Measurements from ENCODE around the gene CCDC126. TPM values are rescaled to one million over a fixed set of nuclear protein-coding genes. Genes with fewer than 3 reads are reported as not detected.

Gene CCDC126
- total and polyA plus RNA-seq, 9 of the 15 experiments (the other 6 are each of a cell fraction or from before 2014, with no cell fraction given) = 3.0 to 16.2 (median 5.2) TPM

GRCh38 chr7:23597094-23598091 lies at the start of gene CCDC126 (continued):
- TF ChIP-seq, protein P1, sequence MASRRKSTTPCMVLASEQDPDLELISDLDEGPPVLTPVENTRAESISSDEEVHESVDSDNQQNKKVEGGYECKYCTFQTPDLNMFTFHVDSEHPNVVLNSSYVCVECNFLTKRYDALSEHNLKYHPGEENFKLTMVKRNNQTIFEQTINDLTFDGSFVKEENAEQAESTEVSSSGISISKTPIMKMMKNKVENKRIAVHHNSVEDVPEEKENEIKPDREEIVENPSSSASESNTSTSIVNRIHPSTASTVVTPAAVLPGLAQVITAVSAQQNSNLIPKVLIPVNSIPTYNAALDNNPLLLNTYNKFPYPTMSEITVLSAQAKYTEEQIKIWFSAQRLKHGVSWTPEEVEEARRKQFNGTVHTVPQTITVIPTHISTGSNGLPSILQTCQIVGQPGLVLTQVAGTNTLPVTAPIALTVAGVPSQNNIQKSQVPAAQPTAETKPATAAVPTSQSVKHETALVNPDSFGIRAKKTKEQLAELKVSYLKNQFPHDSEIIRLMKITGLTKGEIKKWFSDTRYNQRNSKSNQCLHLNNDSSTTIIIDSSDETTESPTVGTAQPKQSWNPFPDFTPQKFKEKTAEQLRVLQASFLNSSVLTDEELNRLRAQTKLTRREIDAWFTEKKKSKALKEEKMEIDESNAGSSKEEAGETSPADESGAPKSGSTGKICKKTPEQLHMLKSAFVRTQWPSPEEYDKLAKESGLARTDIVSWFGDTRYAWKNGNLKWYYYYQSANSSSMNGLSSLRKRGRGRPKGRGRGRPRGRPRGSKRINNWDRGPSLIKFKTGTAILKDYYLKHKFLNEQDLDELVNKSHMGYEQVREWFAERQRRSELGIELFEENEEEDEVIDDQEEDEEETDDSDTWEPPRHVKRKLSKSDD (conservative IDR thresholded peaks at IDR 0.05; ENCODE audit: low read length) = no peak
- TF ChIP-seq ZNF644 (tag; IDR thresholded peaks at IDR 0.05; ENCODE audit: low read depth) (no peak; the same call in 1 of the 2 replicates), SUPT5H (IDR thresholded peaks at IDR 0.05) (peak; percentile 35; the same call in 1 of the 2 replicates), ZNF764 (CRISPR knock-in tag; IDR thresholded peaks at IDR 0.05; ENCODE audit: low read depth) (no peak), NFYB (IDR thresholded peaks at IDR 0.05; ENCODE audit: extremely low read depth, insufficient read length) (no peak), ZKSCAN1 (IDR thresholded peaks at IDR 0.05; ENCODE audit: low read depth, low read length) (no peak), E2F4 (CRISPR knock-in tag; IDR thresholded peaks at IDR 0.05; ENCODE audit: low read depth) (no peak), MXD1 (CRISPR knock-in tag; IDR thresholded peaks at IDR 0.05; ENCODE audit: borderline replicate concordance, poor library complexity, severe bottlenecking) (no peak), OTX1 (CRISPR knock-in tag; IDR thresholded peaks at IDR 0.05) (no peak), MEF2A (IDR thresholded peaks at IDR 0.05; ENCODE audit: control insufficient read depth, low read depth, low read length) (no peak), CAMTA2 (CRISPR knock-in tag; conservative IDR thresholded peaks at IDR 0.05) (no peak), NBN (IDR thresholded peaks at IDR 0.05; ENCODE audit: low read depth) (no peak), GTF2A2 (tag; IDR thresholded peaks at IDR 0.05) (no peak), SMAD1 (IDR thresholded peaks at IDR 0.05; ENCODE audit: low read depth, low read length, partially characterized antibody) (no peak), BRF2 (IDR thresholded peaks at IDR 0.05; ENCODE audit: borderline replicate concordance, insufficient read depth, insufficient read length) (no peak)
- TF ChIP-seq, protein P2, sequence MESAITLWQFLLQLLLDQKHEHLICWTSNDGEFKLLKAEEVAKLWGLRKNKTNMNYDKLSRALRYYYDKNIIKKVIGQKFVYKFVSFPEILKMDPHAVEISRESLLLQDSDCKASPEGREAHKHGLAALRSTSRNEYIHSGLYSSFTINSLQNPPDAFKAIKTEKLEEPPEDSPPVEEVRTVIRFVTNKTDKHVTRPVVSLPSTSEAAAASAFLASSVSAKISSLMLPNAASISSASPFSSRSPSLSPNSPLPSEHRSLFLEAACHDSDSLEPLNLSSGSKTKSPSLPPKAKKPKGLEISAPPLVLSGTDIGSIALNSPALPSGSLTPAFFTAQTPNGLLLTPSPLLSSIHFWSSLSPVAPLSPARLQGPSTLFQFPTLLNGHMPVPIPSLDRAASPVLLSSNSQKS (CRISPR knock-in tag; IDR thresholded peaks at IDR 0.05) = no peak
- TF ChIP-seq, protein P3, sequence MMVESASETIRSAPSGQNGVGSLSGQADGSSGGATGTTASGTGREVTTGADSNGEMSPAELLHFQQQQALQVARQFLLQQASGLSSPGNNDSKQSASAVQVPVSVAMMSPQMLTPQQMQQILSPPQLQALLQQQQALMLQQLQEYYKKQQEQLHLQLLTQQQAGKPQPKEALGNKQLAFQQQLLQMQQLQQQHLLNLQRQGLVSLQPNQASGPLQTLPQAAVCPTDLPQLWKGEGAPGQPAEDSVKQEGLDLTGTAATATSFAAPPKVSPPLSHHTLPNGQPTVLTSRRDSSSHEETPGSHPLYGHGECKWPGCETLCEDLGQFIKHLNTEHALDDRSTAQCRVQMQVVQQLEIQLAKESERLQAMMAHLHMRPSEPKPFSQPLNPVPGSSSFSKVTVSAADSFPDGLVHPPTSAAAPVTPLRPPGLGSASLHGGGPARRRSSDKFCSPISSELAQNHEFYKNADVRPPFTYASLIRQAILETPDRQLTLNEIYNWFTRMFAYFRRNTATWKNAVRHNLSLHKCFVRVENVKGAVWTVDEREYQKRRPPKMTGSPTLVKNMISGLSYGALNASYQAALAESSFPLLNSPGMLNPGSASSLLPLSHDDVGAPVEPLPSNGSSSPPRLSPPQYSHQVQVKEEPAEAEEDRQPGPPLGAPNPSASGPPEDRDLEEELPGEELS (CRISPR knock-in tag; IDR thresholded peaks at IDR 0.05; ENCODE audit: borderline replicate concordance) = peak; percentile 24; the same call in 1 of the 2 replicates
